Heart left ventricle (tissue), 13 donors: ENCODE measurements around the gene CDH6.

Experiments used
- POLR2A ChIP-seq, 2 donors: fragments of 450-650 bp; IDR thresholded peaks; one replicate each; pipeline ENCODE4 v1.6.1; 2017; ENCODE audit warnings: antibody characterized with exemption in 2 of 2, mild to moderate bottlenecking in 2 of 2, moderate library complexity in 2 of 2
- TF ChIP-seq, protein P1 (sequence below), 12 donors: fragments of 200-600 bp; sonication (generic) in 4 of 12; IDR thresholded peaks; one replicate each; pipeline versions ENCODE4 v1.5.0 to v1.8.0; 2018 to 2022; ENCODE audit warnings: antibody characterized with exemption in 12 of 12, mild to moderate bottlenecking in 5 of 12
- donor health status: ischemic (EF 13 %, LVEDD 7.1; RV severe dilation, severe dysfunction).
- donor health status: DM: no; HTN: yes; CAD: no.
- donor health status: DM: no; HTN: no; CAD: no.
- donor health status: ischemic (EF 25% LVEDD 6.9; RV normal size, moderate dysfunction).
- donor health status: ischemic (EF 25% LVEDD 5.7; RV mildly dilated, moderate dysfunction).
- donor health status: ischemic (EF 35%, LVEDD 5.7; RV mildly dilated, moderate dysfunction).
- donor health status: nonischemic (EF 11% LVEDD 7.7; RV severe dilation, severe dysfunction).
- donor health status: DM: yes; HTN: yes; CAD: no.
- donor health status: PGD.
- donor health status: ischemic (EF 29% LVEDD 5.4; RV normal size, mild dysfunction).
- donor health status: nonischemic (EF 23%, LVEDD 6.1; RV moderate dilation, normal function).

DNA sequence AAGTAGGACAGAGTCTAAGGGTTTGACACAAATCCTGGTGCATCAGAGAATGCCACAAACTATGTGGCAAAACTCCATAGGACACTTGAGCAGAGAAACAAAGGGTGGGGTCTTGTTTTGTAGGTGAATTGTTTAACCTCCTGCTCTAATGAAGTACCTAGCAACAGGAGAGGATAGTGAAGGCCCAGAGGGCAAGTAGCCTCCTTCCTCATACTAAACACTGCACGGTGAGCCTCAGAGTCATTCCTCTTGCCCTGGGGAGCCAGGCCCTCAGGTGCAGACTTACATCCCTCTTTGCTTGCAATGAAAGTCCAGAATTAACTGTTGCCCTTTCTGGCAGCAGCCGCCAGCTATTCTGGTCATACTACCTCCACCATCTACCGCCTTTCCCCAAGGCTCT, 172.3 kb downstream of the CDH6 start:
- TF ChIP-seq, protein P1, sequence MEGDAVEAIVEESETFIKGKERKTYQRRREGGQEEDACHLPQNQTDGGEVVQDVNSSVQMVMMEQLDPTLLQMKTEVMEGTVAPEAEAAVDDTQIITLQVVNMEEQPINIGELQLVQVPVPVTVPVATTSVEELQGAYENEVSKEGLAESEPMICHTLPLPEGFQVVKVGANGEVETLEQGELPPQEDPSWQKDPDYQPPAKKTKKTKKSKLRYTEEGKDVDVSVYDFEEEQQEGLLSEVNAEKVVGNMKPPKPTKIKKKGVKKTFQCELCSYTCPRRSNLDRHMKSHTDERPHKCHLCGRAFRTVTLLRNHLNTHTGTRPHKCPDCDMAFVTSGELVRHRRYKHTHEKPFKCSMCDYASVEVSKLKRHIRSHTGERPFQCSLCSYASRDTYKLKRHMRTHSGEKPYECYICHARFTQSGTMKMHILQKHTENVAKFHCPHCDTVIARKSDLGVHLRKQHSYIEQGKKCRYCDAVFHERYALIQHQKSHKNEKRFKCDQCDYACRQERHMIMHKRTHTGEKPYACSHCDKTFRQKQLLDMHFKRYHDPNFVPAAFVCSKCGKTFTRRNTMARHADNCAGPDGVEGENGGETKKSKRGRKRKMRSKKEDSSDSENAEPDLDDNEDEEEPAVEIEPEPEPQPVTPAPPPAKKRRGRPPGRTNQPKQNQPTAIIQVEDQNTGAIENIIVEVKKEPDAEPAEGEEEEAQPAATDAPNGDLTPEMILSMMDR (IDR thresholded peaks at IDR 0.05), result no peak
- no peak for TF ChIP-seq POLR2A (IDR thresholded peaks at IDR 0.05)
